Activated naive CD8-positive, alpha-beta T cell (primary cell): ENCODE data around the gene NYNRIN.
"Not testable (repeated sequence)": the region's sequence is repeated elsewhere in the genome, so short reads cannot be mapped to it uniquely, and the experiment has no call there.

Experiments used
- H3K27ac Mint-ChIP-seq: one replicate; pipeline ENCODE4 v1.8.0; 2021; ENCODE audit warnings: mixed read lengths
- H3K27me3 Mint-ChIP-seq: one replicate; pipeline ENCODE4 v1.8.0; 2021; ENCODE audit warnings: mixed read lengths
- H3K36me3 Mint-ChIP-seq: one replicate; pipeline ENCODE4 v1.8.0; 2021; ENCODE audit warnings: mixed read lengths
- H3K4me1 Mint-ChIP-seq: one replicate; pipeline ENCODE4 v1.8.0; 2021; ENCODE audit warnings: low read depth, mixed read lengths
- H3K4me3 Mint-ChIP-seq: one replicate; pipeline ENCODE4 v1.8.0; 2021; ENCODE audit warnings: mild to moderate bottlenecking, mixed read lengths
- H3K9me3 Mint-ChIP-seq: one replicate; pipeline ENCODE4 v1.8.0; 2021; ENCODE audit warnings: low read depth, mixed read lengths

NYNRIN gene

DNA sequence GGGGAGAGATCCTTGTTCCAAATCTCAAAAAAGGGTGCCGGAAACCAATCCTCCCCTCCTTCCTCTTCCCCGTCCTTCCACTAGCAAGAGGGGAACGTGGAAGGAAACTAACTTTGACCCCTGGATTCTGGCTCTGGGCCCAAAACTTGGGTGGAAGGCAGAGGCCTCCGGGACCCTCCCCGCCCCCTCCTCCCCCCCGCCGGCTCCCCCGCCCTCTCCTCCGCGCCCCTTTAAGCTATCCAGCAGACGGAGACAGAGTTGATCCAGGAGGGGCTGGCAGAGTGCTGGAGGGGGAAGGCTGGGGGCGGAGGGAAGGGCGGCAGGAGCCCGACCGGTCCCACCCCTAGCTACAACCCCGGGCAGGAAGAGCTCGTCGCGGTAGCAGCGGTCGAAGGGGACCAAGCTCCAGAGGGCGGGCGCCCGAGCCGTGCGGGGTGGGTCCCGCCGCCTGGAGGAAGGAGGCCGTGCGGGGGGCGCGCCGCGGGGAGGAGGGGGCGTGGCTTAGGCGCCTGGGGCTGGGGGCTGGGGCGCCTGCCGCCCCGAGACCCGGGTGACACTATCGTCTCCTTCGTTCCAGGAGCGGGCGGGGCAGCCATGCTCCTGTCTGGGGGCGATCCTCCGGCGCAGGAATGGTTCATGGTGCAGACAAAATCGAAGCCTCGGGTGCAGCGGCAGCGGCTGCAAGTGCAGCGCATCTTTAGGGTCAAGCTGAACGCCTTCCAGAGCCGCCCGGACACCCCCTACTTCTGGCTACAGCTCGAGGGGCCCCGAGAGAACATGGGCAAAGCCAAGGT is at the start of gene NYNRIN:
Gene NYNRIN, plus strand, starts transcription at position 351 of the 794 bp plus-strand sequence. Its CDS starts 244 bp downstream, at position 595.
- peaks cover 8% of the 10 kb centered on the region for H3K4me1 Mint-ChIP-seq
- H3K36me3 Mint-ChIP-seq: no peaks in the 10 kb centered on the region
- peak within 1 kb of the TSS; percentile 73 for H3K4me3 Mint-ChIP-seq
- H3K27ac Mint-ChIP-seq: no peak within 1 kb of the TSS
- no peaks in the 10 kb centered on the region for H3K9me3 Mint-ChIP-seq
- peaks cover 3% of the 10 kb centered on the region for H3K27me3 Mint-ChIP-seq

GRCh38 chr14:24349742-24350141 is 49.1 kb upstream of the NYNRIN start:
- no peaks in the 10 kb centered on the region for H3K4me1 Mint-ChIP-seq
- no peaks in the 10 kb centered on the region for H3K36me3 Mint-ChIP-seq
- H3K4me3 Mint-ChIP-seq: no peak overlapping the region
- no peak overlapping the region for H3K27ac Mint-ChIP-seq
- H3K27me3 Mint-ChIP-seq: peaks cover 26% of the 10 kb centered on the region
- no peaks in the 10 kb centered on the region for H3K9me3 Mint-ChIP-seq

- no peak overlapping the region for H3K4me3 Mint-ChIP-seq
- no peaks in the 10 kb centered on the region for H3K4me1 Mint-ChIP-seq
- H3K36me3 Mint-ChIP-seq: no peaks in the 10 kb centered on the region
- H3K27me3 Mint-ChIP-seq: peaks cover 24% of the 10 kb centered on the region
- no peak overlapping the region for H3K27ac Mint-ChIP-seq
- no peaks in the 10 kb centered on the region for H3K9me3 Mint-ChIP-seq
These were observed 47.3 kb upstream of the NYNRIN start for GRCh38 chr14:24351517-24351916.

DNA sequence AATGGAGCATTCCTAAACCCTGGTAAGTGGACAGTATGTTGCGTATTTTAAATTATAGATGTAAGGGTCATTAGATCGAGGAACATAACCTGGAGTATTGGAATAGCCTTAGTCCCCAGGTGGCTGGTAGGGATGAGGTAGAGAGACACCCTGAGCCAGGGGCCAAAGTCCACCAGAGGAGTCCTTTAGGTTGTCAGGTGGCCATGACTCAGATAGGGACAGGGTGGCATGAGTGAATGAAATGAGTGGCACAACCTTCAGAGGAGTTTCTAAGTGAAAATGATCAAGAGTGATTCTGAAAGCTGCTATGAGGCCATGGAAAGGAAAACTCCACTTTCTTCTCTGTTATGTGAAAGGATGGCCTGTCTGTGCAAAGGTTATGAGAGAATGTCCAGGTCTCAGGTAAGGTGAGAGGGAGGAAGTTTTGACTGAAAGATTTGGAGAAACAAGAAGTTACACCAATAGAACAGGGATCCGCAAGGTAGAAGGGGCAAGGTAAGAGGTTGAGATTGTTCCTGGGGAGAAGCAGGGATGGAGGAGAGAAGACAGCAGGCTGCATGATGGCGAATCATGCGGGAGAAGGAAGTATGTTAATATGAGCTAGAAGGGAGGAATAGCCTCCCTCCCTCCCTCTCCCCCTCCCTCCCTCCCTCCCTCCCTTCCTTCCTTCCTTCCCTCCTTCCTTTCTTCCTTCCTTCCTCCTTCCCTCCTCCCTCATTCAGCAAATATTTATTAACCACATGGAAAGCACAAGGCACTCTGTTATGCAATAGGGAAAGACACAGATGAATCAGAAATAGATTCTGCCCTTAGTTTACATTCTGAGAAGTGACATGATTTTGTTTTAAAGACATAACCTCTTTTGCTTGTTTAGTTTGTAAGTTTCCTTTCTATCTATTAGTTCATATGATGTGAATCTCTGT is 45.0 kb upstream of the NYNRIN start:
- Mint-ChIP-seq H3K27me3 (peaks cover 18% of the 10 kb centered on the region), H3K4me1 (no peaks in the 10 kb centered on the region), H3K36me3 (no peaks in the 10 kb centered on the region), H3K4me3 (no peak overlapping the region), H3K9me3 (no peaks in the 10 kb centered on the region), H3K27ac (no peak overlapping the region)

DNA sequence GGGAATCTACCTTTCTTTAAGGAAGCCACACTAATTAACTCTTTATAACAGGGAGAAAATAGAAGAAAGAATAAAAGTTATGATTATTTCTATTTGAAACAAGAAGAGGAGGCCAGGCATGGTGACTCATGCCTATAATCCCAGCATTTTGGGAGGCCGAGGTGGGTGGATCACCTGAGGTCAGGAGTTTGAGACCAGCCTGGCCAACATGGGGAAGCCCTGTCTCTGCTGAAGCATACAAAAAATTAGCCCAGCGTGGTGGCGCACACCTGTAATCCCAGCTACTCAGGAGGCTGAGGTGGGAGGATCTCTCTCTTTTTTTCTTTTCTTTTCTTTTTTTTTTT is 44.3 kb upstream of the NYNRIN start:
- H3K9me3 Mint-ChIP-seq, H3K27ac Mint-ChIP-seq, H3K4me1 Mint-ChIP-seq, H3K36me3 Mint-ChIP-seq, H3K4me3 Mint-ChIP-seq: not testable (repeated sequence)
- peaks cover 16% of the 10 kb centered on the region for H3K27me3 Mint-ChIP-seq

- Mint-ChIP-seq H3K4me1 (no peaks in the 10 kb centered on the region), H3K9me3 (no peaks in the 10 kb centered on the region), H3K36me3 (no peaks in the 10 kb centered on the region), H3K4me3 (no peak overlapping the region), H3K27ac (no peak overlapping the region), H3K27me3 (peaks cover 12% of the 10 kb centered on the region)
These were observed 43.8 kb upstream of the NYNRIN start for GRCh38 chr14:24355009-24355408.

DNA sequence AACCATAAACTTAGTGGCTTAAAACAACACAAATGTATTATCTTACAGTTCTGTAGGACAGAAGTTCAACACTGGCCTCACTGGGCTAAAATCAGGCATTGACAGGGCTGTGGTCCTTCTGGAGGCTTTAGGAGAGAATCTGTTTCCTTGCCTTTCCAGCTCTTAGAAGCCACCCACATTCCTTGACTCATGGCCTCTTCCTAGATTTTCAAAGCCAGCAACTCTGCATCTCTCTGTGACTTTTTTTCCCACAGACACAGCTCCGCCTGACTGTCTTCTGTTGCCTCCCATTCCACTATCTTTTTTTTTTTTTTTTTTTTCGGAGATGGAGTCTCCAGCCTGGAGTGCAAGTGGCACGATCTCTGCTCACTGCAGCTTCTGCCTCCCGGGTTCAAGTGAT is 42.6 kb upstream of the NYNRIN start:
- H3K36me3 Mint-ChIP-seq: peaks cover 2% of the 10 kb centered on the region
- H3K27me3 Mint-ChIP-seq: peaks cover 6% of the 10 kb centered on the region
- no peak overlapping the region for H3K4me3 Mint-ChIP-seq
- no peaks in the 10 kb centered on the region for H3K4me1 Mint-ChIP-seq
- H3K9me3 Mint-ChIP-seq: no peaks in the 10 kb centered on the region
- no peak overlapping the region for H3K27ac Mint-ChIP-seq

- Mint-ChIP-seq H3K4me1 (peaks cover 4% of the 10 kb centered on the region), H3K27ac (no peak overlapping the region), H3K27me3 (peaks cover 9% of the 10 kb centered on the region), H3K36me3 (peaks cover 2% of the 10 kb centered on the region), H3K9me3 (no peaks in the 10 kb centered on the region), H3K4me3 (no peak overlapping the region)
These were observed 38.5 kb upstream of the NYNRIN start for GRCh38 chr14:24360281-24360680.

GRCh38 chr14:24361326-24361725 is 37.5 kb upstream of the NYNRIN start:
- H3K9me3 Mint-ChIP-seq: no peaks in the 10 kb centered on the region
- H3K36me3 Mint-ChIP-seq: peaks cover 2% of the 10 kb centered on the region
- H3K27ac Mint-ChIP-seq: no peak overlapping the region
- peaks cover 16% of the 10 kb centered on the region for H3K27me3 Mint-ChIP-seq
- H3K4me1 Mint-ChIP-seq: peaks cover 12% of the 10 kb centered on the region
- no peak overlapping the region for H3K4me3 Mint-ChIP-seq

GRCh38 chr14:24362241-24362960 is 36.4 kb upstream of the NYNRIN start:
- Mint-ChIP-seq H3K36me3 (peaks cover 2% of the 10 kb centered on the region), H3K9me3 (no peaks in the 10 kb centered on the region)

GRCh38 chr14:24363401-24363800 is 35.4 kb upstream of the NYNRIN start:
- H3K27ac Mint-ChIP-seq: no peak overlapping the region
- no peak overlapping the region for H3K4me3 Mint-ChIP-seq
- H3K4me1 Mint-ChIP-seq: peaks cover 24% of the 10 kb centered on the region
- H3K27me3 Mint-ChIP-seq: peaks cover 24% of the 10 kb centered on the region
- peaks cover 2% of the 10 kb centered on the region for H3K36me3 Mint-ChIP-seq
- H3K9me3 Mint-ChIP-seq: no peaks in the 10 kb centered on the region

More at GRCh38 chr14:24362241-24362960, 36.4 kb upstream of the NYNRIN start:
- no peak overlapping the region for H3K4me3 Mint-ChIP-seq
- H3K27me3 Mint-ChIP-seq: peaks cover 20% of the 10 kb centered on the region
- H3K4me1 Mint-ChIP-seq: peaks cover 19% of the 10 kb centered on the region
- H3K27ac Mint-ChIP-seq: no peak overlapping the region

- Mint-ChIP-seq H3K4me1 (peaks cover 24% of the 10 kb centered on the region), H3K27ac (peak overlapping the region; percentile 1), H3K4me3 (no peak overlapping the region), H3K27me3 (peaks cover 26% of the 10 kb centered on the region), H3K36me3 (peaks cover 2% of the 10 kb centered on the region), H3K9me3 (no peaks in the 10 kb centered on the region)
These were observed 34.0 kb upstream of the NYNRIN start for GRCh38 chr14:24364841-24365240.

DNA sequence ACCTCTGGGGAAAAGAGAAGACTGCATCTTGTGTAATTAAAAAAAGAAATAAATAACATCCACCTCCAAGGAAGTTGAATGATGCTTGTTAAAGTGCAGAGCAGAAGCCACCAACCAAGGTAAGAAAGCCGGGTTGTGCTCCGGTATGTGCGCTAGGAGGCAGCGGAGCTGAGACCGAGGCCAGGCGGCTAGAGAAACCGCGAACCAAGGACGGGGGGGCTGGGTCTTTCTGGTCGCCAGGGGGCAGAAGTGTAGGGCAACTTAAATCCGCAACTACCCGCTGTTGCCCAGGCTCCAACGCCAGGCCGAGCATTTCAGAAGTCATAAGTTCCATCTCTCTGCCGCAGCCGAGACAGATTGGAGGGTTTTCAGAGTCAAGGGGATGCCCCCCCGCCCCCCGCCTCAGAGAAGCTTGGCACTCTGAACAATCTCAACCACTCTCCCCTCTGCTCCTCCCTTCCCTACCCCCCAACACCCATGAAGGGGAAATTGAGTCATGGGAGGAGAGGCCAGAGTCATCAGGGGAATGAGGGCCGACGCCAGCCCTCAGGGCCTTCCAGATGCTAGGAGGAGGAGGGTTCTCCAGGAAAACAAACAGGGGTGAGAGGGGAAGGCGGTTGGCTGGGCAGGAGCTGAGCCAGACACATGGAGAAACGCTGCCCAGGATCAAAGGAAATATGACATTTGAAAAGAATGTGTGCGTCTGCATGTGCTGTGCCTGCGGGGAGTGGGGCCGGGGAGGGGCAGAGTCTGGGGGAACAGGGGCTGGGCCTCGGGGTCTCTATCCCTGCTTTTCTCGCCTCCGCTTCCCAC is 33.0 kb upstream of the NYNRIN start:
- H3K4me3 Mint-ChIP-seq: peak overlapping the region; percentile 85
- peaks cover 24% of the 10 kb centered on the region for H3K4me1 Mint-ChIP-seq
- H3K27ac Mint-ChIP-seq: peak overlapping the region; percentile 17
- H3K36me3 Mint-ChIP-seq: no peaks in the 10 kb centered on the region
- no peaks in the 10 kb centered on the region for H3K9me3 Mint-ChIP-seq
- peaks cover 26% of the 10 kb centered on the region for H3K27me3 Mint-ChIP-seq

- Mint-ChIP-seq H3K27ac (no peak overlapping the region), H3K27me3 (peaks cover 26% of the 10 kb centered on the region), H3K4me3 (peak overlapping the region; percentile 85), H3K9me3 (no peaks in the 10 kb centered on the region), H3K36me3 (no peaks in the 10 kb centered on the region), H3K4me1 (peaks cover 24% of the 10 kb centered on the region)
These were observed 32.4 kb upstream of the NYNRIN start for GRCh38 chr14:24366413-24366720.
